Measurements from ENCODE around the gene GADD45GIP1. TPM values are rescaled to one million over a fixed set of nuclear protein-coding genes. Genes with fewer than 3 reads are reported as not detected.

GADD45GIP1 gene
- total and polyA plus RNA-seq, 2 donors (not counting 1 experiment from before 2014, with no cell fraction given): 12.6 to 17.5 TPM

DNA sequence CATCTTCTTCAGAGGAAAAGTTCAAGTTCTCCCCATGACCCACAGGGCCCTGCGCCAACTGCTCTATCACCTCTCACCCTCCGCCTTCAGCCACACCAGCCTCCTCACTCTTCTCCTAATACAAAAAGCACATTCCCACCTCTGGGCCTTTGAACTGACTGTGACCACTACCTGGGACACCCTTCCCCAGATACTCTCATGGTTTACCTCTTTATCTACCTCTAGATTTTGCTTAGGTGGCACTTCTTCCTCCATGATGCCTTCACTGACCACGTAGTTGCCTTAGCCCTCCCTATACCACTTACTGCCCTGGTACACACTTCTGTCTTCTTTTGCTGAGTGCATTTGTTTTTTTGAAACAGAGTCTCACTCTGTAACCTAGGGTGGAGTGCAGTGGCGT lies 34.1 kb downstream of the GADD45GIP1 start:
- no peak overlapping the region for H3K27ac Mint-ChIP-seq
- WGBS (ENCODE audit: insufficient coverage): 93% methylated on average over 3 of the region's 4 CpGs

DNA sequence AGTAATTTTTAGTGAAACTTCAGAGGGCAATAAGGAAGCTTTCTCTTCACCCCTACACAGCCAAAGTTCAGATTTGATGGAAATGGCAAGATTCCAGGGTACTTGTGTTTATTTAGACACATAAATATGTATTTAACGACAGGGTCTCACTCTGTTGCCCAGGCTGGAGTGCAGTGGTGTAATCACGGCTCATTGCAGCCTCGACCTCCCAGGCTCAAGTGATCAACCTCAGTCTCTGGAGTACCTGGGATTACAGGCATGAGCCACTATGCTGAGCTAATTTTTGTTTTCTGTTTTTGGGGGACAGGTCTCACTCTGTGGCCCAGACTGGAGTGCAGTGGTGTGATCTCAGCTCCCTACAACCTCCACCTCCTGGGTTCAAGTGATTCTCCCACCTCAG lies 36.0 kb downstream of the GADD45GIP1 start:
- Histone ChIP-seq H3K9me3 (ENCODE audit: control extremely low read depth in 1 of 3, control insufficient read depth in 2 of 3, insufficient read depth in 1 of 3, low read length in 2 of 3) (no peaks in the 10 kb centered on the region), H3K4me3 (ENCODE audit: control extremely low read depth in 1 of 5, extremely low read depth in 1 of 5, insufficient read depth in 1 of 5, low read depth in 2 of 5, low read length in 4 of 5) (no peak overlapping the region), H3K27ac (ENCODE audit: low read length in 2 of 2) (no peak overlapping the region), H3K27me3 (replicated peaks in 1 of 4; ENCODE audit: control extremely low read depth in 1 of 4, control insufficient read depth in 3 of 4, insufficient read depth in 4 of 4, low read length in 3 of 4) (no peaks in the 10 kb centered on the region), H3K79me2 (ENCODE audit: control insufficient read depth, insufficient read depth, low read length) (no peaks in the 10 kb centered on the region), H2AFZ (ENCODE audit: insufficient read depth, low read depth, low read length, poor library complexity, severe bottlenecking) (no peak overlapping the region), H4K20me1 (ENCODE audit: control insufficient read depth, insufficient read depth, low read length, poor library complexity, severe bottlenecking) (peaks cover 12% of the 10 kb centered on the region), H3K4me1 (ENCODE audit: control insufficient read depth in 2 of 2, insufficient read depth in 2 of 2, low read length in 2 of 2) (peaks cover 0 to 12% of the 10 kb centered on the region in 2 donors), H3K9ac (ENCODE audit: low read length) (no peak overlapping the region), H3K36me3 (replicated peaks in 1 of 2; ENCODE audit: control extremely low read depth in 1 of 2, control insufficient read depth in 1 of 2, extremely low read depth in 1 of 2, insufficient read depth in 2 of 2, low read length in 1 of 2) (peaks cover 0 to 36% of the 10 kb centered on the region in 2 experiments), H3K4me2 (replicated peaks; ENCODE audit: low read depth, low read length, poor library complexity, severe bottlenecking) (no peak overlapping the region)
- ChIA-PET CTCF (interaction anchor here (0.6 to 1.4 kb wide), 3 partner anchors 12 to 1285 kb away, joined by 3 to 5 read pairs (median 3); partner anchors contain the start of gene ADGRL1), POLR2A (interaction anchor here (1.0 kb wide), 1 partner anchor 30 kb away, joined by 4 read pairs; the partner anchor contains the start of gene GCDH)
- Mint-ChIP-seq H3K27ac (no peak overlapping the region), H3K4me3 (no peak overlapping the region), H3K4me1 (peaks cover 9% of the 10 kb centered on the region), H3K27me3 (no peaks in the 10 kb centered on the region), H3K9me3 (ENCODE audit: insufficient read depth) (no peaks in the 10 kb centered on the region)
- intact Hi-C loops (cut with micrococcal nuclease): no loop called here
- TF ChIP-seq, protein P1, sequence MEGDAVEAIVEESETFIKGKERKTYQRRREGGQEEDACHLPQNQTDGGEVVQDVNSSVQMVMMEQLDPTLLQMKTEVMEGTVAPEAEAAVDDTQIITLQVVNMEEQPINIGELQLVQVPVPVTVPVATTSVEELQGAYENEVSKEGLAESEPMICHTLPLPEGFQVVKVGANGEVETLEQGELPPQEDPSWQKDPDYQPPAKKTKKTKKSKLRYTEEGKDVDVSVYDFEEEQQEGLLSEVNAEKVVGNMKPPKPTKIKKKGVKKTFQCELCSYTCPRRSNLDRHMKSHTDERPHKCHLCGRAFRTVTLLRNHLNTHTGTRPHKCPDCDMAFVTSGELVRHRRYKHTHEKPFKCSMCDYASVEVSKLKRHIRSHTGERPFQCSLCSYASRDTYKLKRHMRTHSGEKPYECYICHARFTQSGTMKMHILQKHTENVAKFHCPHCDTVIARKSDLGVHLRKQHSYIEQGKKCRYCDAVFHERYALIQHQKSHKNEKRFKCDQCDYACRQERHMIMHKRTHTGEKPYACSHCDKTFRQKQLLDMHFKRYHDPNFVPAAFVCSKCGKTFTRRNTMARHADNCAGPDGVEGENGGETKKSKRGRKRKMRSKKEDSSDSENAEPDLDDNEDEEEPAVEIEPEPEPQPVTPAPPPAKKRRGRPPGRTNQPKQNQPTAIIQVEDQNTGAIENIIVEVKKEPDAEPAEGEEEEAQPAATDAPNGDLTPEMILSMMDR (IDR thresholded peaks at IDR 0.05): no peak
- TF ChIP-seq EZH2 (IDR thresholded peaks at IDR 0.05; ENCODE audit: borderline replicate concordance, insufficient read depth, low read depth, low read length, poor library complexity, severe bottlenecking): no peak
- 82% methylated on average over 2 of the region's 3 CpGs for WGBS (ENCODE audit: insufficient coverage)
- no peak for ATAC-seq (ENCODE audit: low read depth)
- DNase-seq: no peak

More for the DNA sequence above, 34.1 kb downstream of the GADD45GIP1 start:
- ATAC-seq (ENCODE audit: low read depth): no peak
- Mint-ChIP-seq H3K4me1 (peaks cover 9% of the 10 kb centered on the region), H3K27me3 (no peaks in the 10 kb centered on the region), H3K4me3 (no peak overlapping the region), H3K9me3 (ENCODE audit: insufficient read depth) (no peaks in the 10 kb centered on the region)
- Histone ChIP-seq H3K27ac (ENCODE audit: low read length in 2 of 2) (no peak overlapping the region), H3K27me3 (replicated peaks in 1 of 4; ENCODE audit: control extremely low read depth in 1 of 4, control insufficient read depth in 3 of 4, insufficient read depth in 4 of 4, low read length in 3 of 4) (no peaks in the 10 kb centered on the region), H3K4me3 (ENCODE audit: control extremely low read depth in 1 of 5, extremely low read depth in 1 of 5, insufficient read depth in 1 of 5, low read depth in 2 of 5, low read length in 4 of 5) (no peak overlapping the region), H3K4me2 (replicated peaks; ENCODE audit: low read depth, low read length, poor library complexity, severe bottlenecking) (no peak overlapping the region), H3K9me3 (ENCODE audit: control extremely low read depth in 1 of 3, control insufficient read depth in 2 of 3, insufficient read depth in 1 of 3, low read length in 2 of 3) (no peaks in the 10 kb centered on the region), H2AFZ (ENCODE audit: insufficient read depth, low read depth, low read length, poor library complexity, severe bottlenecking) (no peak overlapping the region), H3K79me2 (ENCODE audit: control insufficient read depth, insufficient read depth, low read length) (peaks cover under 1% of the 10 kb centered on the region), H3K9ac (ENCODE audit: low read length) (no peak overlapping the region), H4K20me1 (ENCODE audit: control insufficient read depth, insufficient read depth, low read length, poor library complexity, severe bottlenecking) (peaks cover 13% of the 10 kb centered on the region), H3K36me3 (replicated peaks in 1 of 2; ENCODE audit: control extremely low read depth in 1 of 2, control insufficient read depth in 1 of 2, extremely low read depth in 1 of 2, insufficient read depth in 2 of 2, low read length in 1 of 2) (peaks cover 0 to 47% of the 10 kb centered on the region in 2 experiments), H3K4me1 (ENCODE audit: control insufficient read depth in 2 of 2, insufficient read depth in 2 of 2, low read length in 2 of 2) (peaks cover 0 to 12% of the 10 kb centered on the region in 2 donors)
- ChIA-PET POLR2A (no interaction called here), CTCF (no interaction called here)
- intact Hi-C loops (cut with micrococcal nuclease): no loop called here
- no peak for DNase-seq
- TF ChIP-seq EZH2 (IDR thresholded peaks at IDR 0.05; ENCODE audit: borderline replicate concordance, insufficient read depth, low read depth, low read length, poor library complexity, severe bottlenecking): no peak
- TF ChIP-seq, protein P1 (IDR thresholded peaks at IDR 0.05): no peak

Measured in B cell (primary cell).